Thymus (tissue), 11 donors: ENCODE measurements around the gene PRKRIP1. TPM values are rescaled to one million over a fixed set of nuclear protein-coding genes. Genes with fewer than 3 reads are reported as not detected.
"Not testable (repeated sequence)": the region's sequence is repeated elsewhere in the genome, so short reads cannot be mapped to it uniquely, and the experiment has no call there.

Experiments
- DNase-seq, 9 donors: peaks; one replicate each; pipeline ENCODE4 v3.0.0-alpha.2; 2013; ENCODE audit warnings: low spot score in 9 of 9, low read depth in 6 of 9, missing footprints in 1 of 9
- H3K27ac ChIP-seq, 2 donors: one replicate each; pipeline ENCODE4 v1.5.1; 2013; ENCODE audit warnings: control low read depth in 1 of 2, low read depth in 1 of 2, low read length in 1 of 2, mild to moderate bottlenecking in 1 of 2, moderate library complexity in 1 of 2
- H3K27me3 ChIP-seq, 2 donors: one replicate each; pipeline ENCODE4 v1.5.1; 2013; ENCODE audit warnings: low read length in 1 of 2; ENCODE audit not compliant: control insufficient read depth in 2 of 2, insufficient read depth in 1 of 2
- H3K36me3 ChIP-seq, 2 donors: one replicate each; pipeline ENCODE4 v1.5.1; 2013; ENCODE audit warnings: low read length in 1 of 2, mild to moderate bottlenecking in 1 of 2, moderate library complexity in 1 of 2; ENCODE audit not compliant: control insufficient read depth in 2 of 2, insufficient read depth in 2 of 2
- H3K4me1 ChIP-seq, 2 donors: one replicate each; pipeline ENCODE4 v1.5.1; 2013; ENCODE audit warnings: low read length in 2 of 2; ENCODE audit not compliant: control insufficient read depth in 2 of 2, insufficient read depth in 2 of 2
- H3K4me3 ChIP-seq, 2 donors: one replicate each; pipeline ENCODE4 v1.5.1; 2013; ENCODE audit warnings: low read length in 2 of 2, control low read depth in 1 of 2, mild to moderate bottlenecking in 1 of 2
- H3K9me3 ChIP-seq, 2 donors: one replicate each; pipeline ENCODE4 v1.5.1; 2013; ENCODE audit warnings: low read length in 1 of 2, mild to moderate bottlenecking in 1 of 2; ENCODE audit not compliant: control insufficient read depth in 2 of 2, insufficient read depth in 1 of 2
- WGBS: extraction: QIAGEN DNeasy Blood & Tissue Kit; methylation state at CpG from one replicate; pipeline ENCODE4 v1.1.7; 2013; 5-methylcytosine and 5-hydroxymethylcytosine counted together
- polyA plus RNA-seq: library from polyadenylated mRNA; stranded (reverse); fragments of 200-250 nt; gene quantifications from one replicate; pipeline ENCODE4 v1.2.3, GENCODE V29; 2013
- total RNA-seq: library from RNA; stranded (reverse); fragments of 120-200 nt; gene quantifications from one replicate; pipeline ENCODE4 v1.2.4, GENCODE V29; 2013
- donor health status: healthy.

The PRKRIP1 gene
- total and polyA plus RNA-seq, 2 donors = 19.4 to 54.4 TPM

- peaks cover 9 to 16% of the 10 kb centered on the region in 2 donors for H3K4me1 ChIP-seq
- H3K27ac ChIP-seq = peak overlapping the region; percentile 73 to 88
- H3K4me3 ChIP-seq = peak overlapping the region; percentile 73 to 88
- peaks cover 19 to 33% of the 10 kb centered on the region in 2 donors for H3K36me3 ChIP-seq
- H3K9me3 ChIP-seq = no peaks in the 10 kb centered on the region
- H3K27me3 ChIP-seq = no peaks in the 10 kb centered on the region
- 36% methylated on average over 9 of the region's 9 CpGs for WGBS
- no peak for DNase-seq
These were observed 631 bp upstream of the PRKRIP1 start for GRCh38 chr7:102395592-102395872.

- peak overlapping the region; percentile 64 to 85 for H3K27ac ChIP-seq
- peak overlapping the region; percentile 73 to 88 for H3K4me3 ChIP-seq
- under 1% methylated on average over 12 of the region's 12 CpGs for WGBS
- H3K4me1 ChIP-seq = peaks cover 9 to 16% of the 10 kb centered on the region in 2 donors
- no peaks in the 10 kb centered on the region for H3K27me3 ChIP-seq
- peaks cover 20 to 38% of the 10 kb centered on the region in 2 donors for H3K36me3 ChIP-seq
- DNase-seq = no peak
- H3K9me3 ChIP-seq = no peaks in the 10 kb centered on the region
These were observed 502 bp downstream of the PRKRIP1 start for GRCh38 chr7:102396710-102397019.

- Histone ChIP-seq H3K36me3 (peaks cover 27 to 48% of the 10 kb centered on the region in 2 donors), H3K9me3 (no peaks in the 10 kb centered on the region), H3K4me3 (no peak overlapping the region), H3K27ac (no peak overlapping the region), H3K4me1 (peaks cover 9 to 16% of the 10 kb centered on the region in 2 donors), H3K27me3 (no peaks in the 10 kb centered on the region)
- no peak for DNase-seq
- WGBS = 98% methylated on average over 8 of the region's 8 CpGs
These were observed 2.4 kb downstream of the PRKRIP1 start for GRCh38 chr7:102398543-102398942.

GRCh38 chr7:102400360-102400759 is 4.2 kb downstream of the PRKRIP1 start:
- no peak overlapping the region for H3K4me3 ChIP-seq
- 98% methylated on average over 5 of the region's 5 CpGs for WGBS

GRCh38 chr7:102403563-102403962 is 7.4 kb downstream of the PRKRIP1 start:
- no peak overlapping the region for H3K4me3 ChIP-seq
- WGBS = 98% methylated on average over 3 of the region's 3 CpGs
- H3K4me1 ChIP-seq = no peaks in the 10 kb centered on the region
- peaks cover 65 to 88% of the 10 kb centered on the region in 2 donors for H3K36me3 ChIP-seq
- no peak for DNase-seq
- H3K27ac ChIP-seq = no peak overlapping the region
- no peaks in the 10 kb centered on the region for H3K27me3 ChIP-seq
- H3K9me3 ChIP-seq = no peaks in the 10 kb centered on the region

More at GRCh38 chr7:102400360-102400759, 4.2 kb downstream of the PRKRIP1 start:
- H3K9me3 ChIP-seq = no peaks in the 10 kb centered on the region
- H3K27ac ChIP-seq = no peak overlapping the region
- no peak for DNase-seq
- peaks cover 42 to 62% of the 10 kb centered on the region in 2 donors for H3K36me3 ChIP-seq
- no peaks in the 10 kb centered on the region for H3K27me3 ChIP-seq
- peaks cover 9 to 15% of the 10 kb centered on the region in 2 donors for H3K4me1 ChIP-seq

- WGBS = 84% methylated on average over 15 of the region's 15 CpGs
- Histone ChIP-seq H3K4me3 (no peak overlapping the region), H3K36me3 (peaks cover 67 to 85% of the 10 kb centered on the region in 2 donors), H3K27ac (no peak overlapping the region), H3K27me3 (no peaks in the 10 kb centered on the region), H3K9me3 (no peaks in the 10 kb centered on the region), H3K4me1 (no peaks in the 10 kb centered on the region)
- DNase-seq = peak in 3 of 9 donors; percentile 44 to 69 (median 62)
These were observed 8.1 kb downstream of the PRKRIP1 start for GRCh38 chr7:102404005-102404861.

GRCh38 chr7:102404862-102405188 is 8.7 kb downstream of the PRKRIP1 start:
- not testable (repeated sequence) for DNase-seq, H3K4me3 ChIP-seq, H3K4me1 ChIP-seq, H3K27me3 ChIP-seq, H3K9me3 ChIP-seq, H3K27ac ChIP-seq
- 97% methylated on average over 5 of the region's 5 CpGs for WGBS
- peaks cover 68 to 87% of the 10 kb centered on the region in 2 donors for H3K36me3 ChIP-seq

GRCh38 chr7:102407910-102408309 is 11.7 kb downstream of the PRKRIP1 start:
- whole genome bisulfite sequencing = 97% methylated on average over 6 of the region's 6 CpGs
- H3K36me3 ChIP-seq = peaks cover 77 to 91% of the 10 kb centered on the region in 2 donors
- H3K9me3 ChIP-seq = no peaks in the 10 kb centered on the region
- no peak overlapping the region for H3K4me3 ChIP-seq
- no peak overlapping the region for H3K27ac ChIP-seq
- no peak for DNase-seq
- H3K4me1 ChIP-seq = peaks cover 4 to 7% of the 10 kb centered on the region in 2 donors
- no peaks in the 10 kb centered on the region for H3K27me3 ChIP-seq

- WGBS = 96% methylated on average over 6 of the region's 6 CpGs
- H3K4me3 ChIP-seq, H3K4me1 ChIP-seq, H3K27ac ChIP-seq, DNase-seq, H3K9me3 ChIP-seq, H3K27me3 ChIP-seq: not testable (repeated sequence)
- H3K36me3 ChIP-seq = peaks cover 71 to 90% of the 10 kb centered on the region in 2 donors
These were observed 12.4 kb downstream of the PRKRIP1 start for GRCh38 chr7:102408530-102408929.
